ENCODE data around the gene MUC5B. TPM values are rescaled to one million over a fixed set of nuclear protein-coding genes. Genes with fewer than 3 reads are reported as not detected.

MUC5B gene
- total RNA-seq, 3 donors from 2014 or later = 2.0 to 6.9 TPM; not detected in 1

DNA sequence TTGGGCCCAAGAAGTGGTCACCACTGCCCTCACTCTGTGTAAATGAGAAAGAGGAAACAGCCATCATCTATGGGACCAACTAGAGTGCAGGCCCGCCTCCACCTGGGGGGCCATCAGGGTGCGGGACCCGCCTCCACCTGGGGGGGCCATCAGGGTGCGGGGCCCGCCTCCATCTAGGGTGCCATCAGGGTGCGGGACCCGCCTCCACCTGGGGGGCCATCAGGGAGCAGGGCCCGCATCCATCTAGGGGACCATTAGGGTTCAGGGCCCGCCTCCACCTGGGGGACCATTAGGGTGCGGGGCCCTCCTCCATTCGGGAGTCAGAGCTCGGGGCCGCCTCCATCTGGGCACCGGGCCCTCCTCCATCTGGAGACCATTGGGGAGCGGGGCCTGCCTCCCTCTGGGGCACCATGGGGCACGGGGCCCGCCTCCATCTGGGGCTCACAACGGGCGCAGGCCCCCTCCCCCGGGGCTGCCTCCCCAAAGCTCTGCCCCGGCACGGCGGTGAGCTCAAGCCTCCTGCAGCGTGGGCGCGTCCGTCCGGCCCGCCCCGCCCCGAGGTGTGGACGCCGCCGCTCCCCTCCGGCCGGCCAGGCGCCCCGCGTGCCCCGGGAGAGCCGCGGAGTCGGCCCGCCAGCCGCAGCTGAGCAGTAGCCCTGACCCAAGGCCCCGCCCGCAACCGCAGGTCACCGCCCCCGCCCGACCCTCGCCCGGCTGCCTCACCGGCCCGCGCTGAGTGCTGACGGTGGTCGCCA lies 86.1 kb downstream of the MUC5B start:
- H3K27ac ChIP-seq = peak overlapping the region; percentile 94 to 96
- TF ChIP-seq, protein P1, sequence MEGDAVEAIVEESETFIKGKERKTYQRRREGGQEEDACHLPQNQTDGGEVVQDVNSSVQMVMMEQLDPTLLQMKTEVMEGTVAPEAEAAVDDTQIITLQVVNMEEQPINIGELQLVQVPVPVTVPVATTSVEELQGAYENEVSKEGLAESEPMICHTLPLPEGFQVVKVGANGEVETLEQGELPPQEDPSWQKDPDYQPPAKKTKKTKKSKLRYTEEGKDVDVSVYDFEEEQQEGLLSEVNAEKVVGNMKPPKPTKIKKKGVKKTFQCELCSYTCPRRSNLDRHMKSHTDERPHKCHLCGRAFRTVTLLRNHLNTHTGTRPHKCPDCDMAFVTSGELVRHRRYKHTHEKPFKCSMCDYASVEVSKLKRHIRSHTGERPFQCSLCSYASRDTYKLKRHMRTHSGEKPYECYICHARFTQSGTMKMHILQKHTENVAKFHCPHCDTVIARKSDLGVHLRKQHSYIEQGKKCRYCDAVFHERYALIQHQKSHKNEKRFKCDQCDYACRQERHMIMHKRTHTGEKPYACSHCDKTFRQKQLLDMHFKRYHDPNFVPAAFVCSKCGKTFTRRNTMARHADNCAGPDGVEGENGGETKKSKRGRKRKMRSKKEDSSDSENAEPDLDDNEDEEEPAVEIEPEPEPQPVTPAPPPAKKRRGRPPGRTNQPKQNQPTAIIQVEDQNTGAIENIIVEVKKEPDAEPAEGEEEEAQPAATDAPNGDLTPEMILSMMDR (IDR thresholded peaks at IDR 0.05) = no peak
- TF ChIP-seq POLR2A (IDR thresholded peaks at IDR 0.05) (no peak), POLR2AphosphoS5 (IDR thresholded peaks at IDR 0.05) (no peak)
- peaks cover 7 to 17% of the 10 kb centered on the region in 2 donors for H3K4me1 ChIP-seq
- no peak for DNase-seq (ENCODE audit: low spot score in 2 of 2)
- intact Hi-C loops (cut with DNase I; ENCODE audit: low total_unique reads) = no loop called here
- H3K27me3 ChIP-seq = no peaks in the 10 kb centered on the region
- H3K4me3 ChIP-seq = peak overlapping the region; percentile 88 to 97 (median 92)
- peaks cover 0 to 3% of the 10 kb centered on the region in 2 donors for H3K9me3 ChIP-seq
- no peaks in the 10 kb centered on the region for H3K36me3 ChIP-seq

DNA sequence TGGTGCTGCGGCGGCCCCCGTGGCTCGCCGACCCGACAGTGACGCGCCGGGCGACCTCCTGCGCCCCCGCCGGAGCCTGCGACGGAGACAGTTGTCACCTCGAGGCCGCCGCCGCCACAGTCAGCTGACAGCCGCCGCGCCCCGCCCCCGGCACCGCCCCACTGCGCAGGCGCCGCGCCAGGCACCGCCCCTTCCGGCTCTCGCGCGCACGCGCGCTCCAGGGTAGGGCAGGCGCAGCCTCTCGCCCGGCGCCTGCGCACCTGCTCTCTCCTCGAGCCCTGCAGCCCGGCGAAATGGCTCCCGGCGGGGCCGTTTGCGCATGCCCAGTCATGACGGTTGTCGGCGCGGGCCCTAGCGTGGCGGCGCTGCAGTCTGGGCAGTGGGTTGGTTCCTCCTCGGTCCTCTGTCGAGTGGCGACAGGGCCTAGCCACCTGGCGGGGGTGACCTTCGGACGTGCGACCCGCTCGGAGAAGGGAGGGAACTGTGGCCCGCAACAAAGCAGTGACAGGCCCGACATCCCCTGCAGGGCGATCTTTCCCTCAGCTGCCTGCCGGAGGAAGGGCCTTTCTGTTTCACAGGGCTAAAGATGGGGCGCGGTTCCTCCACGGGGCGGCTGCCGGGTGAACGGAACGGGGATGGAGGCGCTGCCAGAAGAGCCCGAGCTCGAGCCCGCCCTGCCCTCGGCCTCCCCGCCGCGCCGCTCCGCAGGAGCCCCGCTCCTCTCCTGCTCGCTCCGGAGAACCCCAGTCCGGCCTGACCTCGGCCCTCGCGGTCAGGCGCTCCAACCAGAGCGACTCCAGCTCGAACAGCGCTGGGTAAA lies 86.8 kb downstream of the MUC5B start, which contains the start of gene TOLLIP:
TSS of gene TOLLIP (minus strand) at position 135 of the 820 bp plus-strand sequence. CDS start at position 1, 134 bp downstream.
- Histone ChIP-seq H3K4me3 (peak within 1 kb of the TSS; percentile 88 to 97 (median 92)), H3K9me3 (peaks cover 0 to 3% of the 10 kb centered on the region in 2 donors), H3K27ac (peak within 1 kb of the TSS; percentile 94 to 96), H3K36me3 (no peaks in the 10 kb centered on the region), H3K4me1 (peaks cover 7 to 17% of the 10 kb centered on the region in 2 donors), H3K27me3 (no peaks in the 10 kb centered on the region)
- peak; percentile 92 to 95 for DNase-seq (ENCODE audit: low spot score in 2 of 2)
- intact Hi-C loops (cut with DNase I; ENCODE audit: low total_unique reads) = no loop called here
- TF ChIP-seq POLR2A (IDR thresholded peaks at IDR 0.05) (peak; percentile 50), POLR2AphosphoS5 (IDR thresholded peaks at IDR 0.05) (peak; percentile 47 to 81 (median 70))
- TF ChIP-seq, protein P1 (IDR thresholded peaks at IDR 0.05) = peak in 1 of 3 donors; percentile 14

DNA sequence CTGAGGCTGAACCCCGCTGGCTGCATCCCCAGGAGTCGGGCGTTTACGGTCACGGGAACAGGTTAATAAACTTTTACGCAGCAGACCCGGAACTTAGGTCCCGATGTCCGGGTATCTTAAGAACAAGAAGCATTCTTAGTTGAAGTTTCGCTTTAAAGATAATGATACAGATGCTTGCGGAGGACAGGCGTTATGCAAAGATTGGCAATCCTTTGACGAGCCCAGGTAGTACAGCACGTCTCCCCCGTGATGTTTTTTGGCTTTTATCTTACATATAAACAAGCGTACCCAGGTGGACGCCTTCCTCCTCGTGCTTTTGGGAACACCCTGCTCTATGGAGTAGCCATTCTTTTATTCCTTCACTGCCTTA lies 87.4 kb downstream of the MUC5B start:
- Histone ChIP-seq H3K27ac (peak overlapping the region; percentile 94 to 96), H3K36me3 (no peaks in the 10 kb centered on the region), H3K4me1 (peaks cover 7 to 17% of the 10 kb centered on the region in 2 donors), H3K9me3 (peaks cover 0 to 3% of the 10 kb centered on the region in 2 donors), H3K4me3 (peak overlapping the region; percentile 88 to 97 (median 92)), H3K27me3 (no peaks in the 10 kb centered on the region)
- TF ChIP-seq, protein P1 (IDR thresholded peaks at IDR 0.05) = no peak
- TF ChIP-seq POLR2A (IDR thresholded peaks at IDR 0.05) = no peak
- TF ChIP-seq POLR2AphosphoS5 (IDR thresholded peaks at IDR 0.05) = no peak
- intact Hi-C loops (cut with DNase I; ENCODE audit: low total_unique reads) = no loop called here
- no peak for DNase-seq (ENCODE audit: low spot score in 2 of 2)

DNA sequence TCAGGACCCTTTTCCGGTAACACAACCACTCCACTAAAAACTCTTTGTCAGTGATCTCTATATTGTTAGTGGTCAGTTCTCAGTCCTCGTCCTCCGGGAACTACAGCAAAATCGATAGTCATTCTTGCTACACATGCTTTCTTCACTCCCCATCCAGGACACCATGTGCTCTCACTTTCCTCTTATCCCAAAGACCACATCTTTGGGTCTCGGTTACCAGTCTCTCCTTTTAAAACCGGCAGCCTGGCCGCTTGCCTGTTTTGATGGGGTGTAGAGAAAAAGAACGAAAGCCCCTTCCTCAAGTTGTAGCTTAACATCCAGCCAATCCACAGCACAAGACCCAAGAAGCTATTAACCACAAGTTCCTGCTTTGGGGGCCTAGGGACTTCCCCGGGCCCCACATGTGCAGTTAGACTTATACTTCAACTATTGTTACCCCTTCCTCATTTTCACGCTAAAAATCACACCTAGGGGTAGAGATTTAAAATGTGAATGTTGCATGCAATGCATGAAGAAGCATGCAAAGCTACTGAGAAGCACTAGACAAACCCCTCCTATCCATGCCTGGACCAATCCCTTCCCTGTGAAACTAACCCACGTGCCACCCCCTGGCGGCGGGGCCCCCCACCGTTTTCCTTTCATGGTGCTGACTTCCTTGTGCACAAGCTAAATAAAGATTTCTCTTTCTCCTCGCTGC lies 88.1 kb downstream of the MUC5B start:
- peak overlapping the region in 2 of 3 donors; percentile 92 to 97 for H3K4me3 ChIP-seq
- DNase-seq (ENCODE audit: low spot score in 2 of 2) = no peak
- H3K4me1 ChIP-seq = peaks cover 7 to 17% of the 10 kb centered on the region in 2 donors
- no peaks in the 10 kb centered on the region for H3K36me3 ChIP-seq
- TF ChIP-seq POLR2A (IDR thresholded peaks at IDR 0.05) (no peak), POLR2AphosphoS5 (IDR thresholded peaks at IDR 0.05) (no peak)
- TF ChIP-seq, protein P1 (IDR thresholded peaks at IDR 0.05) = no peak
- peak overlapping the region in 1 of 2 donors; percentile 94 for H3K27ac ChIP-seq
- H3K27me3 ChIP-seq = no peaks in the 10 kb centered on the region
- intact Hi-C loops (cut with DNase I; ENCODE audit: low total_unique reads) = no loop called here
- peaks cover 0 to 3% of the 10 kb centered on the region in 2 donors for H3K9me3 ChIP-seq

Other genes starting within 250 kb of the MUC5B start
- 1 to 10 TPM in 2 of 3 donors, not detected in 1; 1.3 to 1.9 TPM for gene MUC6, start 186.3 kb upstream of the MUC5B start, total RNA-seq
- gene MUC2, start 148.2 kb upstream of the MUC5B start, total RNA-seq = under 1 TPM in 1 of 3 donors, not detected in 2; 0.66 TPM
- not detected for gene MUC5AC, start 65.1 kb upstream of the MUC5B start, total RNA-seq
- gene TOLLIP, start 86.6 kb downstream of the MUC5B start, total RNA-seq = 10 to 100 TPM; 32.8 to 47.2 (median 41.0) TPM
- under 1 TPM; 0.15 to 0.80 (median 0.66) TPM for gene BRSK2, start 166.9 kb downstream of the MUC5B start, total RNA-seq